ENCODE results near the gene POLR2F.

The POLR2F gene

DNA sequence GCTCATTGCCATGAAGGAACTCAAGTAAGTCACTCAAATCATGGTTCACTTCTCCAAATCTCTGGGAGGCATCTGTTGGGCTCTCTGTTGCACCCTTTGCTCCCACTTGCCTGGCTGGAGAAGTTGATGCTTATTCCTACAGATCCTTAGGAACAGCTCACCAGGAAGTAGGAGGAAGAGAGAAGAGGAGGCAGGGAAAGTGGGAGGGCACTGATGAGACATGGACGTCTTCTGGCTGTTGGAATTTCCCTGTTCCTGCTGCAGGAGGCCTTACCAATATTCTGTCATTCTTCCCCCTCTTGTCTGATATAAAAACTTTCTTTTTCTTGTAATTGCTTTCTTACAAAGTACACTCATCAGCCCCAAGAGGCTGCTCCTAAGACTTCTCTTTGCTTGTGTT is 13.6 kb downstream of the POLR2F start:
- in situ Hi-C loops (cut with HindIII; ENCODE audit: low sequenced_read_pairs), result no loop called here
- DNase-seq (ENCODE audit: low read depth), result no peak
- TF ChIP-seq CTCF (IDR thresholded peaks at IDR 0.05; ENCODE audit: low read depth, low read length, missing control alignments), result no peak
- no peak overlapping the region for H3K4me3 ChIP-seq (ENCODE audit: low read depth, low read length)

DNA sequence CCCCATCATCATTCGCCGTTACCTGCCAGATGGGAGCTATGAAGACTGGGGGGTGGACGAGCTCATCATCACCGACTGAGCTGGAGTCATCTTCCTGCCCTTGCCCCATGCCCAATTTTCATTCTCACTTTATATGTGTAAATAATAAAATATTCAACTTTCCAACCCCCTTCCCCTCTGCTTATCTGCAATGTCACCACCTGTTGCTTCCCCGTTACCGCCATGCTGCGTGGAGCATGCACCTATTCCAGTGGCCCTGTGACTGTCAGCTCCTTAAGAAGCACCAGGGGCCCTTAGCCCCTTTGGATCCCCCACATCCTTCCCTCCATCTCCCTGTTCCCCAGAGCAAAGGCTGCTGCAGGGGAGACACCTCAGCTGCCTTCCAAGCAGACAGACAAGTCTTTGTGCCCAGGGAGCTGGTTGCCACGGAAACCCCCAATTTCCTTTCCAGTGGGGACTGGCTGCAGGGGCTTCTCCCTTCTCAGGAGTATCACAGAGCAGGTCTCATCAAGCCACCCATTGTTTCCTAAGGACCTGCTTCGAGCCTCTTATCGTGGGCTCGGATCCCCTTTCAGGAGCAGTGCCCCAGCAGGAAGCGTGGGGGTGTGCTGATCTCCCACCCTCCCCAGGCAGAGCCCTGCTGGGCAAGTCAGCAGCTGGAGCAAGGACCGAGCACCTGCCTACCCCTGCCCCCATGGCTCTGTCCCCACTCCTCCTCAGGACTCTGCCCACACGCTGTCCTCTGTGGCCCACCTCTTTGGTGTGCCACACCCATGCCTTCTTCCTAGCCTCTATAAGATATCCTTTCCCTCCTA is 14.3 kb downstream of the POLR2F start:
- no peak for TF ChIP-seq CTCF (IDR thresholded peaks at IDR 0.05; ENCODE audit: low read depth, low read length, missing control alignments)
- no peak for DNase-seq (ENCODE audit: low read depth)
- in situ Hi-C loops (cut with HindIII; ENCODE audit: low sequenced_read_pairs), result no loop called here
- H3K4me3 ChIP-seq (ENCODE audit: low read depth, low read length), result no peak overlapping the region

- no peak overlapping the region for H3K4me3 ChIP-seq (ENCODE audit: low read depth, low read length)
- TF ChIP-seq CTCF (IDR thresholded peaks at IDR 0.05; ENCODE audit: low read depth, low read length, missing control alignments), result no peak
- in situ Hi-C loops (cut with HindIII; ENCODE audit: low sequenced_read_pairs), result no loop called here
- DNase-seq (ENCODE audit: low read depth), result no peak
These were observed 15.2 kb downstream of the POLR2F start for GRCh38 chr22:37968452-37969251.

- H3K4me3 ChIP-seq (ENCODE audit: low read depth, low read length), result no peak overlapping the region
- in situ Hi-C loops (cut with HindIII; ENCODE audit: low sequenced_read_pairs), result no loop called here
- DNase-seq (ENCODE audit: low read depth), result no peak
- TF ChIP-seq CTCF (IDR thresholded peaks at IDR 0.05; ENCODE audit: low read depth, low read length, missing control alignments), result no peak
These were observed 17.4 kb downstream of the POLR2F start for GRCh38 chr22:37970864-37971263.

DNA sequence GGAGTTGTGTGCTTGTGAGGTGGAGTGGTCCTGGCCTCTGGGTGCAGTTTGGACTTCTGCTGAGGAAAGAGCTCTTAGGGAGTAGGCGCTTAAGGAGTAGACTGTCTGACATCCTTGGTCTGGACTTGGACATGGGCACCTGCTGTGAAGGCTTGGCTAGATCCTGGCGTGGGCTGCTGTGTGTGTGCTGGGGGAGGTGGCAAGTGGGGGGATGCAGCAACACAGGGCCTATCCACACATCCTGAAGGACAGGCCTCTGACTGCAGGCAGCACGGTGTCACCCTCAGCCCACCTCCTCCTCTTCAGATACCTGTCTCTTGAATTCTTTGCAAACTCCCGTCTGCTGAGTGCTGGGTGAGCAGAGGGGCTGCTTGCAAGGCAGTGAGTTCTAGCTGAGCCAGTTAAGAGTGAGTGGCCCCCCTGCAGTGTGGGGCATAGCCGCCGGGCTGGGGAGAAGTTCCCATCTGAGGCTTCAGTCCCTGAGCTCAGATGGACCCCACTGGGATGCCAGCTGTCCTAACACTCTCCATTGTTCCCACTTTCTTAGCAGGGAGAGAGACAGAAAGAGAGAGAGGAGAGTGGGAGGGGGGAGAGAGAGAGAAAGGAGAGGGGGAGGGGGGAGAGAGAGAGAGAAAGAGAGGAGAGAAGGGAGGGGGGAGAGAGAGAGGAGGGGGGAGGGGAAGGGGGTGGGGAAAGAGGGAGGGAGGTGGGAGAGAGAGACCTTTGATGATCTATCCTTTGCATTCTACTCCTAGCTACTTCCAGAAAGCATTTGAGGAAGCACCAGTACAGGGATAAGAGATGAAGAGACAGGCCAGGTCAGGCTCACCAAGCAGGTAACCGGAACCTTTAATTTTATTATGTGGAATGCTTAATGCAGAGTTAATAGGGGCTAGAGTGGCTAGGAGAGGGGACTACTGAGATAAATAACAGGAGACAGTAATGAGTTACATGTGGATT is 18.3 kb downstream of the POLR2F start:
- H3K4me3 ChIP-seq (ENCODE audit: low read depth, low read length), result no peak overlapping the region
- no peak for TF ChIP-seq CTCF (IDR thresholded peaks at IDR 0.05; ENCODE audit: low read depth, low read length, missing control alignments)
- in situ Hi-C loops (cut with HindIII; ENCODE audit: low sequenced_read_pairs), result no loop called here
- no peak for DNase-seq (ENCODE audit: low read depth)

GRCh38 chr22:37972527-37972926 is 19.0 kb downstream of the POLR2F start:
- no peak for TF ChIP-seq CTCF (IDR thresholded peaks at IDR 0.05; ENCODE audit: low read depth, low read length, missing control alignments)
- DNase-seq (ENCODE audit: low read depth), result no peak
- no peak overlapping the region for H3K4me3 ChIP-seq (ENCODE audit: low read depth, low read length)
- in situ Hi-C loops (cut with HindIII; ENCODE audit: low sequenced_read_pairs), result no loop called here
